ENCODE results near the gene ST6GALNAC3.

Gene ST6GALNAC3

GRCh38 chr1:76581712-76582111, 507.2 kb downstream of the ST6GALNAC3 start:
- Histone ChIP-seq H3K4me3 (ENCODE audit: insufficient read depth, low read depth, low read length, poor library complexity, severe bottlenecking) (no peak overlapping the region), H3K36me3 (ENCODE audit: control insufficient read depth, insufficient read depth, low read length) (no peaks in the 10 kb centered on the region), H3K4me1 (ENCODE audit: control insufficient read depth, insufficient read depth, low read length, poor library complexity, severe bottlenecking) (no peaks in the 10 kb centered on the region), H3K9me3 (ENCODE audit: control insufficient read depth, low read length) (no peaks in the 10 kb centered on the region), H3K27ac (ENCODE audit: insufficient read depth, low read length, poor library complexity, severe bottlenecking) (no peak overlapping the region), H3K27me3 (replicated peaks; ENCODE audit: control insufficient read depth, insufficient read depth, low read length, poor library complexity, severe bottlenecking) (no peaks in the 10 kb centered on the region)
- DNase-seq: no peak

GRCh38 chr1:76583235-76583868, 508.8 kb downstream of the ST6GALNAC3 start:
- DNase-seq: no peak
- H3K9me3 ChIP-seq (ENCODE audit: control insufficient read depth, low read length): no peaks in the 10 kb centered on the region

GRCh38 chr1:76583875-76584477, 509.4 kb downstream of the ST6GALNAC3 start:
- Histone ChIP-seq H3K4me3 (ENCODE audit: insufficient read depth, low read depth, low read length, poor library complexity, severe bottlenecking) (no peak overlapping the region), H3K27ac (ENCODE audit: insufficient read depth, low read length, poor library complexity, severe bottlenecking) (no peak overlapping the region), H3K27me3 (replicated peaks; ENCODE audit: control insufficient read depth, insufficient read depth, low read length, poor library complexity, severe bottlenecking) (no peaks in the 10 kb centered on the region), H3K9me3 (ENCODE audit: control insufficient read depth, low read length) (no peaks in the 10 kb centered on the region), H3K4me1 (ENCODE audit: control insufficient read depth, insufficient read depth, low read length, poor library complexity, severe bottlenecking) (no peaks in the 10 kb centered on the region), H3K36me3 (ENCODE audit: control insufficient read depth, insufficient read depth, low read length) (no peaks in the 10 kb centered on the region)
- no peak for DNase-seq

More at GRCh38 chr1:76583235-76583868, 508.8 kb downstream of the ST6GALNAC3 start:
- Histone ChIP-seq H3K36me3 (ENCODE audit: control insufficient read depth, insufficient read depth, low read length) (no peaks in the 10 kb centered on the region), H3K4me3 (ENCODE audit: insufficient read depth, low read depth, low read length, poor library complexity, severe bottlenecking) (no peak overlapping the region), H3K4me1 (ENCODE audit: control insufficient read depth, insufficient read depth, low read length, poor library complexity, severe bottlenecking) (no peaks in the 10 kb centered on the region), H3K27ac (ENCODE audit: insufficient read depth, low read length, poor library complexity, severe bottlenecking) (no peak overlapping the region), H3K27me3 (replicated peaks; ENCODE audit: control insufficient read depth, insufficient read depth, low read length, poor library complexity, severe bottlenecking) (no peaks in the 10 kb centered on the region)

GRCh38 chr1:76585980-76586674, 511.6 kb downstream of the ST6GALNAC3 start:
- no peak for DNase-seq
- no peak overlapping the region for H3K4me3 ChIP-seq (ENCODE audit: insufficient read depth, low read depth, low read length, poor library complexity, severe bottlenecking)
- no peaks in the 10 kb centered on the region for H3K27me3 ChIP-seq (replicated peaks; ENCODE audit: control insufficient read depth, insufficient read depth, low read length, poor library complexity, severe bottlenecking)
- no peaks in the 10 kb centered on the region for H3K36me3 ChIP-seq (ENCODE audit: control insufficient read depth, insufficient read depth, low read length)
- H3K9me3 ChIP-seq (ENCODE audit: control insufficient read depth, low read length): no peaks in the 10 kb centered on the region
- H3K27ac ChIP-seq (ENCODE audit: insufficient read depth, low read length, poor library complexity, severe bottlenecking): no peak overlapping the region
- H3K4me1 ChIP-seq (ENCODE audit: control insufficient read depth, insufficient read depth, low read length, poor library complexity, severe bottlenecking): no peaks in the 10 kb centered on the region

- DNase-seq: no peak
Observed at GRCh38 chr1:76587212-76587611, 512.7 kb downstream of the ST6GALNAC3 start.

GRCh38 chr1:76591461-76591860, 516.9 kb downstream of the ST6GALNAC3 start:
- H3K27me3 ChIP-seq (replicated peaks; ENCODE audit: control insufficient read depth, insufficient read depth, low read length, poor library complexity, severe bottlenecking): no peaks in the 10 kb centered on the region
- no peaks in the 10 kb centered on the region for H3K4me1 ChIP-seq (ENCODE audit: control insufficient read depth, insufficient read depth, low read length, poor library complexity, severe bottlenecking)
- H3K36me3 ChIP-seq (ENCODE audit: control insufficient read depth, insufficient read depth, low read length): no peaks in the 10 kb centered on the region
- H3K27ac ChIP-seq (ENCODE audit: insufficient read depth, low read length, poor library complexity, severe bottlenecking): no peak overlapping the region
- no peak overlapping the region for H3K4me3 ChIP-seq (ENCODE audit: insufficient read depth, low read depth, low read length, poor library complexity, severe bottlenecking)
- H3K9me3 ChIP-seq (ENCODE audit: control insufficient read depth, low read length): no peaks in the 10 kb centered on the region
- no peak for DNase-seq

More at GRCh38 chr1:76587212-76587611, 512.7 kb downstream of the ST6GALNAC3 start:
- no peaks in the 10 kb centered on the region for H3K9me3 ChIP-seq (ENCODE audit: control insufficient read depth, low read length)
- H3K4me3 ChIP-seq (ENCODE audit: insufficient read depth, low read depth, low read length, poor library complexity, severe bottlenecking): no peak overlapping the region
- no peaks in the 10 kb centered on the region for H3K27me3 ChIP-seq (replicated peaks; ENCODE audit: control insufficient read depth, insufficient read depth, low read length, poor library complexity, severe bottlenecking)
- no peaks in the 10 kb centered on the region for H3K4me1 ChIP-seq (ENCODE audit: control insufficient read depth, insufficient read depth, low read length, poor library complexity, severe bottlenecking)
- H3K36me3 ChIP-seq (ENCODE audit: control insufficient read depth, insufficient read depth, low read length): no peaks in the 10 kb centered on the region
- no peak overlapping the region for H3K27ac ChIP-seq (ENCODE audit: insufficient read depth, low read length, poor library complexity, severe bottlenecking)

- no peaks in the 10 kb centered on the region for H3K9me3 ChIP-seq (ENCODE audit: control insufficient read depth, low read length)
- no peaks in the 10 kb centered on the region for H3K27me3 ChIP-seq (replicated peaks; ENCODE audit: control insufficient read depth, insufficient read depth, low read length, poor library complexity, severe bottlenecking)
- H3K27ac ChIP-seq (ENCODE audit: insufficient read depth, low read length, poor library complexity, severe bottlenecking): no peak overlapping the region
- DNase-seq: no peak
- no peak overlapping the region for H3K4me3 ChIP-seq (ENCODE audit: insufficient read depth, low read depth, low read length, poor library complexity, severe bottlenecking)
- H3K4me1 ChIP-seq (ENCODE audit: control insufficient read depth, insufficient read depth, low read length, poor library complexity, severe bottlenecking): no peaks in the 10 kb centered on the region
- H3K36me3 ChIP-seq (ENCODE audit: control insufficient read depth, insufficient read depth, low read length): no peaks in the 10 kb centered on the region
Observed at GRCh38 chr1:76591963-76592362, 517.4 kb downstream of the ST6GALNAC3 start.

GRCh38 chr1:76593141-76593540, 518.6 kb downstream of the ST6GALNAC3 start:
- no peaks in the 10 kb centered on the region for H3K4me1 ChIP-seq (ENCODE audit: control insufficient read depth, insufficient read depth, low read length, poor library complexity, severe bottlenecking)
- no peaks in the 10 kb centered on the region for H3K9me3 ChIP-seq (ENCODE audit: control insufficient read depth, low read length)
- H3K4me3 ChIP-seq (ENCODE audit: insufficient read depth, low read depth, low read length, poor library complexity, severe bottlenecking): no peak overlapping the region
- no peak overlapping the region for H3K27ac ChIP-seq (ENCODE audit: insufficient read depth, low read length, poor library complexity, severe bottlenecking)
- no peak for DNase-seq
- no peaks in the 10 kb centered on the region for H3K36me3 ChIP-seq (ENCODE audit: control insufficient read depth, insufficient read depth, low read length)
- no peaks in the 10 kb centered on the region for H3K27me3 ChIP-seq (replicated peaks; ENCODE audit: control insufficient read depth, insufficient read depth, low read length, poor library complexity, severe bottlenecking)

- Histone ChIP-seq H3K4me1 (ENCODE audit: control insufficient read depth, insufficient read depth, low read length, poor library complexity, severe bottlenecking) (no peaks in the 10 kb centered on the region), H3K27me3 (replicated peaks; ENCODE audit: control insufficient read depth, insufficient read depth, low read length, poor library complexity, severe bottlenecking) (no peaks in the 10 kb centered on the region), H3K36me3 (ENCODE audit: control insufficient read depth, insufficient read depth, low read length) (no peaks in the 10 kb centered on the region), H3K27ac (ENCODE audit: insufficient read depth, low read length, poor library complexity, severe bottlenecking) (no peak overlapping the region), H3K4me3 (ENCODE audit: insufficient read depth, low read depth, low read length, poor library complexity, severe bottlenecking) (no peak overlapping the region), H3K9me3 (ENCODE audit: control insufficient read depth, low read length) (no peaks in the 10 kb centered on the region)
- DNase-seq: no peak
Observed at GRCh38 chr1:76593618-76594017, 519.1 kb downstream of the ST6GALNAC3 start.

GRCh38 chr1:76595024-76595423, 520.5 kb downstream of the ST6GALNAC3 start:
- H3K4me3 ChIP-seq (ENCODE audit: insufficient read depth, low read depth, low read length, poor library complexity, severe bottlenecking): no peak overlapping the region
- H3K4me1 ChIP-seq (ENCODE audit: control insufficient read depth, insufficient read depth, low read length, poor library complexity, severe bottlenecking): no peaks in the 10 kb centered on the region
- no peaks in the 10 kb centered on the region for H3K36me3 ChIP-seq (ENCODE audit: control insufficient read depth, insufficient read depth, low read length)
- DNase-seq: no peak
- no peaks in the 10 kb centered on the region for H3K9me3 ChIP-seq (ENCODE audit: control insufficient read depth, low read length)
- no peak overlapping the region for H3K27ac ChIP-seq (ENCODE audit: insufficient read depth, low read length, poor library complexity, severe bottlenecking)
- H3K27me3 ChIP-seq (replicated peaks; ENCODE audit: control insufficient read depth, insufficient read depth, low read length, poor library complexity, severe bottlenecking): no peaks in the 10 kb centered on the region

Data from effector memory CD4-positive, alpha-beta T cell (primary cell).